Right ventricle myocardium superior (tissue), 1 donor: ENCODE measurements around the gene AMDHD2. TPM values are rescaled to one million over a fixed set of nuclear protein-coding genes. Genes with fewer than 3 reads are reported as not detected.

Experiments
- ATAC-seq: fragments of 200-7000 bp; cut with Tn5 transposase; one replicate; pipeline ENCODE4 v1.9.1; 2020; ENCODE audit warnings: mild to moderate bottlenecking; ENCODE audit not compliant: poor library complexity
- DNase-seq: peaks from one replicate; pipeline ENCODE4 v3.0.0-alpha.2; 2020
- intact Hi-C: fragments of 100-400 bp; cut with DNase I; formaldehyde crosslinking; loops from one replicate; pipeline ENCODE4 v1.11.2; 2022
- total RNA-seq: library from RNA; stranded (reverse); fragmentation: NEBNext Ultra II Directional; extraction: Animal tissue kit (Norgen Biotek cat#: 25700); gene quantifications from one replicate; pipeline ENCODE4 v1.2.1, GENCODE V29; 2021
- donor health status: DM: no; HTN: yes; CAD: no; lungs with severe emphysema.

The AMDHD2 gene
- total RNA-seq, 1 donor from 2014 or later: 13.4 TPM

GRCh38 chr16:2481676-2482075 is 38.5 kb upstream of the AMDHD2 start:
- ATAC-seq (no peak), DNase-seq (no peak)
- intact Hi-C loops: no loop called here

- DNase-seq (no peak), ATAC-seq (no peak)
- intact Hi-C loops: no loop called here
Measured at GRCh38 chr16:2482249-2482648, 37.9 kb upstream of the AMDHD2 start.

- intact Hi-C loops: no loop called here
- ATAC-seq: peak; percentile 72
- DNase-seq: peak; percentile 66
Measured at GRCh38 chr16:2482708-2483534, 37.2 kb upstream of the AMDHD2 start.

- no peak for DNase-seq
- intact Hi-C loops: no loop called here
Measured at GRCh38 chr16:2483939-2484897, 36.0 kb upstream of the AMDHD2 start.

GRCh38 chr16:2484898-2485508 is 35.2 kb upstream of the AMDHD2 start:
- ATAC-seq (no peak), DNase-seq (no peak)
- intact Hi-C loops: no loop called here

More at GRCh38 chr16:2483939-2484897, 36.0 kb upstream of the AMDHD2 start:
- no peak for ATAC-seq

- ATAC-seq (no peak), DNase-seq (peak; percentile 38)
- intact Hi-C loops: no loop called here
Measured at GRCh38 chr16:2485811-2486507, 34.2 kb upstream of the AMDHD2 start.

DNA sequence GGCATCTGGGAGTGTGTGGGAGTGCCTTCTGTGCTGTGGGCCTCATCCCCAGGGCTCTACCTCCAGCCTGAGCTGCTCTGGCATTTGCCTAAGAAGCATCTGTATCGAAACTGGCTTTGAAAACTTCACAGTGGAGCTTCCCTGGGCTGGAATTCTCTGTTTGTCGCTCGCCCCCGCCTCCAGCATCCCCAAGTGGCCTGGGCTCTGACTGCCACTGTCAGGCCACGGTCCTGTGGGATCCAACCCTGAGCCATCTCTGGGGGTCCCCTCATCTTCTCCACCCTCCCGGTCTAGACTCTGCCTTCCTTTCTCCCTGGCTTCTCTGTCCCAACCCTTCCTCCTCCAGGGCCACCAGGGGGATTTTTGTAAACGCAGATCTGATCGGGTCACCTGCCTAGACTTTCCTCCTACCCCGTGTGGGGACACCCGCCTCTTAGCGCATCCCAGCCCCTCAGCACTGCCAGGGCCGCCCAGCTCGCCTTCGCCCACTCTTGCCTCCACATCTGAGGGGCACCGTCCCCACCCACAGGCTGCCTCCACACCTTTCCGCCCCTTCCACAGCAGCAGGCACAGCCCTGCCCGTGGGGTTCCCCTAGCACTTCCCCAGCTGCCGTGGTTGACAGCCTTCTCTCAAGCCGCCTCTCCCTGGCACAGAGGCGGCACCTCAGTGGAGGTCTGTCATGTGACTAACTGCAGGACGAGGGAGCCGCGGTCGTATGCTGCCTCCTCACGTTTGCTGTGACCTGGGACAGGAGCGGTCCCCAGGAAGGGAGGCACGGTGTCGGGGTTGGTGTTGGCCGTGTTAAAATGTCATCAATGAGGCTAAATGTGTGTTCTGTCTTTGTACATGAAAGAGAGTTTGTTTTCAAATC is 33.3 kb upstream of the AMDHD2 start:
- DNase-seq (peak; percentile 76), ATAC-seq (peak; percentile 81)
- intact Hi-C loops: no loop called here

DNA sequence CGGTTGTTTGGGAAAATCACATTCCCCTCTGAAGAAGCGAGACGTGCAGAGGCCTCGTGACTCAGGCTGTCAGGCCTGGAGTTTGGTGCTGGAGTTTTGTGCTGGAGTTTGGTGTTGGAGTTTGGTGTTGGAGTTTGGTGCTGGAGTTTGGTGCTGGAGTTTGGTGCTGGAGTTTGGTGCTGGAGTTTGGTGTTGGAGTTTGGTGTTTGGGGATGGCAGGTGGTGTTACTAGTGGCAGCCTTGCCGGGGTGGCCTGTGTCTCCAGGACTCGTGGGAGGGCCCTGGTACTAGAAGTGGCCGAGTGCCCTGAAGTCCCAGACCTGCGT is 32.7 kb upstream of the AMDHD2 start:
- DNase-seq (no peak), ATAC-seq (no peak)
- intact Hi-C loops: no loop called here

DNA sequence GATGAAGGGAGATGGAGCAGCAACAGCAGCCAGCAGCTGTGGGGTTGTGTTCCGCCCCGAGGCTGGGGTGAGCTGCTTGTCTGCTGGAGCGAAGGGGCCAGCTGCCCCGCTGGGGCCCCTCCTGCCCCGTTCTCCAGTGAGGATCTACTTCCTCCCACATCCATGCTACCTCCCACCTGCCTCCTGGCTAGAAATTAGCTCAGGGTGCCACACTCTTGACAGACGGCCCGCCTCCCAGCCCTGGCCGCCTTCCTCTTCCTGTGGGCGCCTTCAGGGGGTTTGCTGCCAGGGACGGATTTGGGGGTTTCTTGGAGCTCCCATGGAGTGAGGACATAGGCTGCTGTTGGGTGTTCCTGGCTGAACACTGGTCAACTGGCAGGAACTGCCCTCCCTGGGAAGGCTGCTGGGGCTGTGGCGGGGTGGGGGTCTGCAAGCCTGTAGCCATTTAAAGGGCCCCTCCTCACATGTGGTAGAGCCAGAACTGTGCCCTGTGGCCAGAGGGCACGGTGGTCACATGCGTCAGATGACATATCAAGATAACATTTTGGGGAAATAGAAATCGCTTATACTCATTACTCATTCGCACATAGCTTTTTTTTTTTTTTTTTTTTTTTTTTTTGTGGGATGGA is 32.2 kb upstream of the AMDHD2 start:
- ATAC-seq (no peak), DNase-seq (peak; percentile 40)
- intact Hi-C loops: no loop called here

- intact Hi-C loops: no loop called here
- no peak for ATAC-seq
Measured at GRCh38 chr16:2489581-2489980, 30.6 kb upstream of the AMDHD2 start.

GRCh38 chr16:2490190-2491105 is 29.7 kb upstream of the AMDHD2 start:
- no peak for DNase-seq
- no peak for ATAC-seq
- intact Hi-C loops: no loop called here

More at GRCh38 chr16:2489581-2489980, 30.6 kb upstream of the AMDHD2 start:
- DNase-seq: no peak

GRCh38 chr16:2492292-2492691 is 27.9 kb upstream of the AMDHD2 start:
- intact Hi-C loops: no loop called here
- DNase-seq (no peak), ATAC-seq (no peak)

DNA sequence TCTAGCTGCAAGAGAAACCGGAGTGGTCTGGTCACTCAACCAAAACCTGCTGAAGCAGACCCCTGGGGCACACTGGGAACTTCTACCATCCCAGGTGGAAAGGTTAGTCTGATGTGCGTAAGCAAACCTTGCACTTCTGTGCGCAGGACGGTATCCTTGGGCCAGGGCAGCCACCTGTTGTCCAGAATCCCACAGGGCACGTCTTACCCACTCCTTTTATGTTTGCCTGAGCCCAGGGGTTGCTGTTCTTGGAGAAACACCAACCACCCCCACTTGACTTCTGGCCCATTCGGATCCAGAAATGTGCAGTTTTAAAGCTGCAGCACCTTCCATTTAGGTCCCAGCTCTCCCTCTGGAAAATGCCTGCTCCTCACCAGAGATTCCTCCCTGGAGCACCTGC is 26.6 kb upstream of the AMDHD2 start:
- ATAC-seq: no peak
- DNase-seq: no peak
- intact Hi-C loops: no loop called here

- intact Hi-C loops: no loop called here
- DNase-seq (no peak), ATAC-seq (no peak)
Measured at GRCh38 chr16:2494616-2495015, 25.6 kb upstream of the AMDHD2 start.

DNA sequence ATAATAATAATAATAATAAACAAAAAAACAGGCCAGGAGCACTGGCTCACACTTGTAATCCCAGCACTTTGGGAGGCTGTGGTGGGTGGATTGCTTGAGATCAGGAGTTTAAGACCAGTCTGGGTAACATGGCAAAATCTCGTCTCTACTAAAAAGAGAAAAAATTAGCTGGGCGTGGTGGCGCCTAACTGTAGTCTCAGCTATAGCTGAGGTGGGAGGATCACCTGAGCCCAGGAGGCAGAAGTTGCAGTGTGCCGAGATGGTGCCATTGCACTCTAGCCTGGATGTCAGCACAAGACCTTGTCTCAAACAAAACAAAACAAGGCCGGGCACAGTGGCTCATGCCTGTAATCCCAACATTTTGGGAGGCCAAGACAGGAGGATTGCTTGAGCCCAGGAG is 25.1 kb upstream of the AMDHD2 start:
- intact Hi-C loops: no loop called here
- ATAC-seq: no peak
- DNase-seq: no peak
